ENCODE results near the gene AMOTL2.
A peak's percentile ranks its signal among the peaks of the same experiment; 100 is the strongest.

Gene AMOTL2

GRCh38 chr3:134381831-134382442 lies 7.7 kb upstream of the AMOTL2 start:
- no peak for DNase-seq (ENCODE audit: low read depth, low spot score)
- no peak overlapping the region for H3K4me3 ChIP-seq (ENCODE audit: low read depth, low read length)
- TF ChIP-seq, protein P1, sequence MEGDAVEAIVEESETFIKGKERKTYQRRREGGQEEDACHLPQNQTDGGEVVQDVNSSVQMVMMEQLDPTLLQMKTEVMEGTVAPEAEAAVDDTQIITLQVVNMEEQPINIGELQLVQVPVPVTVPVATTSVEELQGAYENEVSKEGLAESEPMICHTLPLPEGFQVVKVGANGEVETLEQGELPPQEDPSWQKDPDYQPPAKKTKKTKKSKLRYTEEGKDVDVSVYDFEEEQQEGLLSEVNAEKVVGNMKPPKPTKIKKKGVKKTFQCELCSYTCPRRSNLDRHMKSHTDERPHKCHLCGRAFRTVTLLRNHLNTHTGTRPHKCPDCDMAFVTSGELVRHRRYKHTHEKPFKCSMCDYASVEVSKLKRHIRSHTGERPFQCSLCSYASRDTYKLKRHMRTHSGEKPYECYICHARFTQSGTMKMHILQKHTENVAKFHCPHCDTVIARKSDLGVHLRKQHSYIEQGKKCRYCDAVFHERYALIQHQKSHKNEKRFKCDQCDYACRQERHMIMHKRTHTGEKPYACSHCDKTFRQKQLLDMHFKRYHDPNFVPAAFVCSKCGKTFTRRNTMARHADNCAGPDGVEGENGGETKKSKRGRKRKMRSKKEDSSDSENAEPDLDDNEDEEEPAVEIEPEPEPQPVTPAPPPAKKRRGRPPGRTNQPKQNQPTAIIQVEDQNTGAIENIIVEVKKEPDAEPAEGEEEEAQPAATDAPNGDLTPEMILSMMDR (IDR thresholded peaks at IDR 0.05; ENCODE audit: low read depth, low read length) = no peak
- in situ Hi-C loops (cut with HindIII; ENCODE audit: low sequenced_read_pairs) = no loop called here

DNA sequence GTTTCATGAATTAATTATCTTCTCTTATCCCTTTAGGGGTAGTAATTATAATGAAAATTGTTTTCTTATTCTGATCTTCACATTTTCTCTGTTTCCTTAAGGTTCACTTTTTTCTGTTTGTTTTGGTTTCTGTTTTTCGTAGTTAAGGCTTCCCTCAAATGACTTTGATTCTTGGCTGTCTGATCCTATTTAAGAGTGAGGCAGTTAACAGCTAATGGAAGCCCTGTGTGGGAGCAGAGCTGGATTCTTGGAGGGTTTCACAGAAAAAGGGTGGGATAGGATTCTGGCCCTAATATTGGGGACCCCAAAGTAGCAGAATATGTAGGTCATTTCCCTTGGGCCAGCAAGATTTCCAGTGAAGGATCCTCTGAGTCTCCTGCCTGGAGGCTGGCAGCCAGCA lies 6.8 kb upstream of the AMOTL2 start:
- TF ChIP-seq, protein P1 (IDR thresholded peaks at IDR 0.05; ENCODE audit: low read depth, low read length) = no peak
- H3K4me3 ChIP-seq (ENCODE audit: low read depth, low read length) = no peak overlapping the region
- in situ Hi-C loops (cut with HindIII; ENCODE audit: low sequenced_read_pairs) = no loop called here
- no peak for DNase-seq (ENCODE audit: low read depth, low spot score)

GRCh38 chr3:134380249-134380648 lies 6.0 kb upstream of the AMOTL2 start:
- no peak overlapping the region for H3K4me3 ChIP-seq (ENCODE audit: low read depth, low read length)
- DNase-seq (ENCODE audit: low read depth, low spot score) = no peak
- TF ChIP-seq, protein P1 (IDR thresholded peaks at IDR 0.05; ENCODE audit: low read depth, low read length) = no peak
- in situ Hi-C loops (cut with HindIII; ENCODE audit: low sequenced_read_pairs) = no loop called here

- H3K4me3 ChIP-seq (ENCODE audit: low read depth, low read length) = no peak overlapping the region
- TF ChIP-seq, protein P1 (IDR thresholded peaks at IDR 0.05; ENCODE audit: low read depth, low read length) = no peak
- in situ Hi-C loops (cut with HindIII; ENCODE audit: low sequenced_read_pairs) = no loop called here
- DNase-seq (ENCODE audit: low read depth, low spot score) = no peak
Measured at GRCh38 chr3:134378818-134379217, 4.6 kb upstream of the AMOTL2 start.

- TF ChIP-seq, protein P1 (IDR thresholded peaks at IDR 0.05; ENCODE audit: low read depth, low read length) = peak; percentile 52
- H3K4me3 ChIP-seq (ENCODE audit: low read depth, low read length) = no peak overlapping the region
- DNase-seq (ENCODE audit: low read depth, low spot score) = no peak
- in situ Hi-C loops (cut with HindIII; ENCODE audit: low sequenced_read_pairs) = no loop called here
Measured at GRCh38 chr3:134378384-134378783, 4.1 kb upstream of the AMOTL2 start.

DNA sequence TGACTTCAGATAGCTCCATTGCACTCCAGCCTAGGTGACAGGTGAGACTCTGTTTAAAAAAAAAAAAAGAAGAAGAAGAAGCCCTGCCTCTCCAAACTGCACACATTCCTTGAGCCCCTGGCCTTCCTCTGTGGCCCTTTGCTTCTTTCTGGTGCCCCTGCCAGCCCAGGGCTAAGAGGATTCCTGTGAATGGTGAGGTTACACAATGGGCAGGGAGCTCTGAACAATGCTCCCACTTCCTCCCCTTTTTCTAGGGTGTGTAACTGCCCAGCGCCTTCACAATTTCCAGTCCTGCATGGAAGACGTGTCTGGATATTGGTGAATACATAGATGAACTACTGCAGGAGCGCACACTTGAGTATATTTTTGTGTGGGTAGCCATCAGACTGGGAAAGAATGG lies 3.6 kb upstream of the AMOTL2 start:
- in situ Hi-C loops (cut with HindIII; ENCODE audit: low sequenced_read_pairs) = no loop called here
- no peak overlapping the region for H3K4me3 ChIP-seq (ENCODE audit: low read depth, low read length)
- TF ChIP-seq, protein P1 (IDR thresholded peaks at IDR 0.05; ENCODE audit: low read depth, low read length) = no peak
- DNase-seq (ENCODE audit: low read depth, low spot score) = no peak

Measured in astrocyte of the spinal cord (primary cell).